HG02943 (cell line): ENCODE data around the gene EMC9.

Source experiments
- ATAC-seq: cut with Tn5 transposase; IDR thresholded peaks from one replicate; pipeline ENCODE4 v1.9.1; 2021; ENCODE audit warnings: mild to moderate bottlenecking, low read depth, moderate library complexity; ENCODE audit not compliant: unreplicated experiment

Gene EMC9

GRCh38 chr14:24150061-24150460, 8.7 kb upstream of the EMC9 start:
- no peak for ATAC-seq

- ATAC-seq: no peak
Measured at GRCh38 chr14:24149302-24149969, 8.0 kb upstream of the EMC9 start.

GRCh38 chr14:24147761-24148428, 6.5 kb upstream of the EMC9 start:
- no peak for ATAC-seq

GRCh38 chr14:24146978-24147760, 5.8 kb upstream of the EMC9 start, which contains the start of gene RNF31:
Gene RNF31, plus strand, starts transcription at chr14:24147498. Its CDS starts 201 bp downstream, at chr14:24147699.
- peak; percentile 80 for ATAC-seq

- ATAC-seq: peak; percentile 55
Measured at GRCh38 chr14:24146453-24146977, 5.1 kb upstream of the EMC9 start, which contains the start of gene PSME2. Gene PSME2, minus strand, starts transcription at chr14:24146610. Its CDS starts 29 bp downstream, at chr14:24146581.

GRCh38 chr14:24145690-24146452, 4.5 kb upstream of the EMC9 start:
- no peak for ATAC-seq

- ATAC-seq: no peak
Measured at GRCh38 chr14:24145219-24145618, 3.8 kb upstream of the EMC9 start.

GRCh38 chr14:24144451-24144850, 3.1 kb upstream of the EMC9 start:
- ATAC-seq: no peak

GRCh38 chr14:24143511-24143910, 2.1 kb upstream of the EMC9 start:
- no peak for ATAC-seq

- ATAC-seq: no peak
Measured at GRCh38 chr14:24139272-24139934, 2.0 kb downstream of the EMC9 start.

- ATAC-seq: no peak
Measured at GRCh38 chr14:24138396-24139271, 2.8 kb downstream of the EMC9 start.

- no peak for ATAC-seq
Measured at GRCh38 chr14:24137529-24138395, 3.6 kb downstream of the EMC9 start.

GRCh38 chr14:24136684-24137528, 4.5 kb downstream of the EMC9 start:
- ATAC-seq: no peak

GRCh38 chr14:24135834-24136683, 5.3 kb downstream of the EMC9 start, which contains the start of gene PSME1:
Gene PSME1, plus strand, starts transcription at chr14:24136194. Its CDS starts 69 bp downstream, at chr14:24136263.
- ATAC-seq: peak; percentile 79

- peak; percentile 17 for ATAC-seq
Measured at GRCh38 chr14:24135584-24135833, 5.9 kb downstream of the EMC9 start.

- no peak for ATAC-seq
Measured at GRCh38 chr14:24133735-24134134, 7.7 kb downstream of the EMC9 start.
